HFFc6 (cell line): ENCODE data around the gene SHOX. TPM values are rescaled to one million over a fixed set of nuclear protein-coding genes. Genes with fewer than 3 reads are reported as not detected.
A peak's percentile ranks its signal among the peaks of the same experiment; 100 is the strongest.

Source experiments
- DNase-seq: peaks from one replicate; pipeline ENCODE4 v3.0.0-alpha.2; 2018
- H3K27ac Mint-ChIP-seq: 2 replicates; pipeline ENCODE4 v1.8.0; 2020; ENCODE audit warnings: mild to moderate bottlenecking, mixed read lengths
- H3K27me3 Mint-ChIP-seq: 2 replicates; pipeline ENCODE4 v1.8.0; 2021; ENCODE audit warnings: mild to moderate bottlenecking, moderate library complexity, mixed read lengths; ENCODE audit not compliant: insufficient read depth
- H3K36me3 Mint-ChIP-seq: 2 replicates; pipeline ENCODE4 v1.8.0; 2021; ENCODE audit warnings: low read depth, mixed read lengths
- H3K4me1 Mint-ChIP-seq: 2 replicates; pipeline ENCODE4 v1.8.0; 2020; ENCODE audit warnings: low read depth, mixed read lengths
- H3K4me3 Mint-ChIP-seq: 2 replicates; pipeline ENCODE4 v1.8.0; 2020; ENCODE audit warnings: mild to moderate bottlenecking, moderate library complexity, mixed read lengths
- H3K9me3 Mint-ChIP-seq: 2 replicates; pipeline ENCODE4 v1.8.0; 2020; ENCODE audit warnings: mild to moderate bottlenecking, mixed read lengths
- total RNA-seq, 6 experiments: library from RNA; stranded (reverse); fragmentation: NEBNext Ultra II Directional; extraction: Animal tissue kit (Norgen Biotek cat#: 25700); gene quantifications; 2 replicates in 1 of 6; 3 replicates in 5 of 6; pipeline ENCODE4 v1.2.3, GENCODE V29; 2021
- TF ChIP-seq, protein P1 (sequence below): fragments of 200-600 bp; sonication (generic); IDR thresholded peaks from 2 replicates; pipeline ENCODE4 v1.5.0; 2021; ENCODE audit warnings: antibody characterized with exemption, mild to moderate bottlenecking

The SHOX gene
- total RNA-seq, 6 experiments from 2014 or later, result 27.1 to 41.8 (median 28.6) TPM

DNA sequence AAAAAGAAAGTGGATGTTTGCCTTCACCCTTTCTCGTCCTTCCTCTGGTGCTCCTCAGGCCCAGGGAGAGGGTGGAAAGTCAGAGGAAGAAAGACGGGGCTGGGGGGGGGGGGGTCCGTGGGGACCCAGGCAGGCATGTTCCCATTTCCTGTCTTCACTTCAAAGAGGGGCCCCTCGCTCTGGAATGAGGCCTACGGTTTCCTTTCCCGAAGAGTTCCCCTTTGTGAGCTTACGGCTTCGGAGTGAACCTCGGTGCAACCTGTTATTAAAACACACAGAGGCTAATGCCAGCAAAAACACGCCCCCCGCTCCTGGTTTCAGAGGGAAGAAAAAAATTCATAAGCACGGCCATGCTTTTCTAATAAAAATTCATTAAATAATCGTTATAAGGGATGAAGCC is 40.1 kb downstream of the SHOX start:
- no peak overlapping the region for H3K4me3 Mint-ChIP-seq
- no peak overlapping the region for H3K27ac Mint-ChIP-seq
- H3K4me1 Mint-ChIP-seq, result peaks cover 33% of the 10 kb centered on the region
- H3K27me3 Mint-ChIP-seq, result peaks cover 9% of the 10 kb centered on the region
- H3K36me3 Mint-ChIP-seq, result peaks cover 12% of the 10 kb centered on the region
- no peaks in the 10 kb centered on the region for H3K9me3 Mint-ChIP-seq
- TF ChIP-seq, protein P1, sequence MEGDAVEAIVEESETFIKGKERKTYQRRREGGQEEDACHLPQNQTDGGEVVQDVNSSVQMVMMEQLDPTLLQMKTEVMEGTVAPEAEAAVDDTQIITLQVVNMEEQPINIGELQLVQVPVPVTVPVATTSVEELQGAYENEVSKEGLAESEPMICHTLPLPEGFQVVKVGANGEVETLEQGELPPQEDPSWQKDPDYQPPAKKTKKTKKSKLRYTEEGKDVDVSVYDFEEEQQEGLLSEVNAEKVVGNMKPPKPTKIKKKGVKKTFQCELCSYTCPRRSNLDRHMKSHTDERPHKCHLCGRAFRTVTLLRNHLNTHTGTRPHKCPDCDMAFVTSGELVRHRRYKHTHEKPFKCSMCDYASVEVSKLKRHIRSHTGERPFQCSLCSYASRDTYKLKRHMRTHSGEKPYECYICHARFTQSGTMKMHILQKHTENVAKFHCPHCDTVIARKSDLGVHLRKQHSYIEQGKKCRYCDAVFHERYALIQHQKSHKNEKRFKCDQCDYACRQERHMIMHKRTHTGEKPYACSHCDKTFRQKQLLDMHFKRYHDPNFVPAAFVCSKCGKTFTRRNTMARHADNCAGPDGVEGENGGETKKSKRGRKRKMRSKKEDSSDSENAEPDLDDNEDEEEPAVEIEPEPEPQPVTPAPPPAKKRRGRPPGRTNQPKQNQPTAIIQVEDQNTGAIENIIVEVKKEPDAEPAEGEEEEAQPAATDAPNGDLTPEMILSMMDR, result no peak
- DNase-seq, result no peak

DNA sequence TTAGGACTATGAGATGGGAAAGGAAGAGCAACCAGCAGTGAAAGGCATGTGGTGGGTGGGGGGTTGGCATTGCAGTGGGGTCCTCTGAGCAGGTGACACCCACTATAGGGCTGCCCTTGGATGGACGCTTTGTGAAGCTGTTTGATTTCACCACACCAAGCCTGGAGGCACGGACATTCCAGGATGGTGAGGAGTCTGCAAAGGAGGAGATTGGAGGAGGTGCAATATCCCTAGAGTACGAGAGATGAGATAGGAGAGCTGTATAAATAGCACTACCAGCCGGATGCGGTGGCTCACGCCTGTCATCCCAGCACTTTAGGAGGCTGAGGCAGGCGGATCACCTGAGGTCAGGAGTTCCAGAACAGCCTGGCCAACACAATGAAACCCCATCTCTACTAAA is 42.3 kb downstream of the SHOX start:
- Mint-ChIP-seq H3K27ac (no peak overlapping the region), H3K27me3 (peaks cover 4% of the 10 kb centered on the region), H3K4me3 (no peak overlapping the region), H3K36me3 (peaks cover 6% of the 10 kb centered on the region), H3K4me1 (peaks cover 13% of the 10 kb centered on the region), H3K9me3 (no peaks in the 10 kb centered on the region)
- peak; percentile 63 for DNase-seq
- TF ChIP-seq, protein P1, result no peak

DNA sequence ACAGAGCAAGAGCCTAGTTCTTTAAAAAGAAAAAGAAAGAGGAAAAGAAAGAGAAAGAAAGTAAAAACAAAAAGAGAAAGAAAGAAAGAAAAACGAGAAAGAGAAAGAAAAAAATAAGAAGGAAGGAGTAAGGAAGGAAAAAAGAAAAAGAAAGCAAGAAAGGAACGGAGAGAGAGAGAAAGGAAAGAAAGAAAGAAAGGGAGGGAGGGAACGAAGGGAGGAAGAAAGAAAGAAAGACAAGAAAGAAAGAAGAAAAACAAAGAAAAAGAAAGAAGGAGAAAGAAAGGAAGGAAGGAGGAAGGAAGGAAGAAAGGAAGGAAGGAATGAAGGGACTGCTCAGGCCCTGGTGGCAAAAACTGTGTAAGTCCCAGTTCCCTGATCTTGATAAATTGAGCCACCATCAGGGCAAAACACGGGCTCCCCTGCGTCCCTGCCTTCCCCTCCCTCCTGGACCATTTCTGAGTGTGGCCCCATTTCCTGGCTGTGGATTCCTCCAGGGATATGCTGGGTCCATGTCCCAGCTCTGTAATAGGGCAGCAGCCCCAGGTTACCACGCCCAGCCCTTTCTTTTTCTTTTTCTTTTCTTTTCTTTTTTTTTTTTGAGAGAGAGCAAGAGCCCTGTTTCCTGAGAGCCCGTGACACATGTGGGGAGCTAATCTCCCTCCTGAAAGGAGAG is 44.8 kb downstream of the SHOX start:
- TF ChIP-seq, protein P1, result no peak
- Mint-ChIP-seq H3K4me3 (no peak overlapping the region), H3K27me3 (peaks cover 4% of the 10 kb centered on the region), H3K27ac (no peak overlapping the region; the same call in 1 of the 2 replicates), H3K36me3 (peaks cover 4% of the 10 kb centered on the region; the same call in 1 of the 2 replicates), H3K4me1 (peaks cover 13% of the 10 kb centered on the region), H3K9me3 (peaks cover 4% of the 10 kb centered on the region; the same call in 1 of the 2 replicates)
- DNase-seq, result no peak

DNA sequence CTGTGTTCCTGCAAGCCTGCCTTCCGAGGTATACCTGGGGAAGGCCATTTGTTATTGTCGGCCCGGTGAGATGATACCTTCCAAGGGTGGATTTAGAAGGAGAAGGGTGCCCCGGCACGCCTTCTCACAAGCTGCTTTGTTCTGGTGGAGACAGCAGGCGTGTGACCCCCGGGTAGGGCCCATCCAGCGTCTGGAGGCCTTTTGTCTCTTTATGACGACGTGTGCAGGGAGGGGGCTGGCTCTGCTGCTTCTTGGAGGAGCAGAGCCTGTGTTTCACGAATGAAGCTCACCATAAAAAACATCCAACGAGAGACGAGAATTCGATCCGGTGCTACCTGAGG is 45.3 kb downstream of the SHOX start:
- H3K4me3 Mint-ChIP-seq, result no peak overlapping the region
- H3K4me1 Mint-ChIP-seq, result peaks cover 13% of the 10 kb centered on the region
- TF ChIP-seq, protein P1, result no peak
- no peak for DNase-seq
- H3K36me3 Mint-ChIP-seq, result peaks cover 4% of the 10 kb centered on the region; the same call in 1 of the 2 replicates
- H3K9me3 Mint-ChIP-seq, result peaks cover 4% of the 10 kb centered on the region; the same call in 1 of the 2 replicates
- H3K27ac Mint-ChIP-seq, result no peak overlapping the region
- H3K27me3 Mint-ChIP-seq, result peaks cover 4% of the 10 kb centered on the region

DNA sequence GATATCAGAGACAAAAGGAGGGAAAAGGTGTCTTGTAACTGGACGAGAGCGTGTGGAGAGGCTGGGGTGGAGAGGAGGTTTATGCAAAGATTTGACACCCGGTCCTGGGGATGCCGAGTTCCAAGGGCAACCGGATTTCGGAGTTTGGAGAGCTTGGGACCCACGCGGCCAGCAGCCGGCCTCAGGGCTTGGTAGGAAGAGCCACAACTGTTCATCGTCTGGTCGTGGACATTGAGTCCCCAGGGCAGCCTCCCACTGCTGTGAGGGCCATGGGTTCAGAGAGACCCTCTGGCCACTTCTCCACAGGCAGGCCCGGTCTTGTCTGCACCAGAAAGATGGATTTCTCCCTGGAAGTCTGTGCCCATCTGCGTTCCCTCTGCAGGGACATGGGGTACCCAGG is 46.8 kb downstream of the SHOX start:
- Mint-ChIP-seq H3K9me3 (peaks cover 4% of the 10 kb centered on the region; the same call in 1 of the 2 replicates), H3K27ac (no peak overlapping the region), H3K4me3 (no peak overlapping the region), H3K4me1 (peaks cover 9% of the 10 kb centered on the region), H3K27me3 (peaks cover 8% of the 10 kb centered on the region), H3K36me3 (peaks cover 4% of the 10 kb centered on the region; the same call in 1 of the 2 replicates)
- TF ChIP-seq, protein P1, result no peak
- DNase-seq, result no peak
